H1 (cell line): ENCODE data around the gene CACNA1D. TPM values are rescaled to one million over a fixed set of nuclear protein-coding genes. Genes with fewer than 3 reads are reported as not detected.

Experiments used
- CTCF ChIA-PET: fragments of 300-600 bp; sonication (Branson Sonifier 250); formaldehyde crosslinking; loops from one replicate; lab custom pipeline; 2021; ENCODE audit not compliant: partially characterized antibody; lab: Charles Lee
- POLR2A ChIA-PET: fragments of 300-600 bp; sonication (Branson Sonifier 250); formaldehyde crosslinking; loops from one replicate; lab custom pipeline; 2021; ENCODE audit warnings: inconsistent platforms; ENCODE audit not compliant: partially characterized antibody; lab: Charles Lee
- DNase-seq, 2 experiments: peaks; one replicate each; pipeline versions ENCODE4 v3.0.0 to v3.0.0-alpha.2; 2010 to 2022; ENCODE audit warnings: low spot score in 2 of 2, low read depth in 1 of 2, mixed read lengths in 1 of 2
- FAIRE-seq: peaks from 2 replicates; lab custom pipeline; 2011; peaks lifted over from hg19 to GRCh38; lab: Jason Lieb, UNC
- H2AFZ ChIP-seq: 2 replicates; pipeline ENCODE4 v1.8.1; 2012; ENCODE audit warnings: low read length, inconsistent platforms
- H2AK5ac ChIP-seq: 2 replicates; pipeline ENCODE4 v1.6.1; 2013; ENCODE audit warnings: low read depth, low read length
- H2BK120ac ChIP-seq: replicated peaks from 2 replicates; pipeline ENCODE3; 2013; ENCODE audit warnings: low read depth, low read length, inconsistent platforms
- H2BK12ac ChIP-seq: 2 replicates; pipeline ENCODE4 v1.6.1; 2013; ENCODE audit warnings: low read depth, low read length
- H2BK15ac ChIP-seq: 2 replicates; pipeline ENCODE4 v1.6.1; 2013; ENCODE audit warnings: low read length
- H2BK20ac ChIP-seq: 2 replicates; pipeline ENCODE4 v1.6.1; 2013; ENCODE audit warnings: low read length
- H2BK5ac ChIP-seq: 2 replicates; pipeline ENCODE4 v1.6.1; 2013; ENCODE audit warnings: low read depth, low read length
- H3K14ac ChIP-seq: 2 replicates; pipeline ENCODE4 v1.6.1; 2013; ENCODE audit warnings: inconsistent platforms; ENCODE audit not compliant: insufficient read length
- H3K18ac ChIP-seq: 2 replicates; pipeline ENCODE4 v1.6.1; 2013; ENCODE audit warnings: low read length; ENCODE audit errors: extremely low read depth
- H3K23ac ChIP-seq: 2 replicates; pipeline ENCODE4 v1.6.1; 2013; ENCODE audit warnings: inconsistent platforms; ENCODE audit not compliant: insufficient read length
- H3K23me2 ChIP-seq: 2 replicates; pipeline ENCODE4 v1.6.1; 2013; ENCODE audit warnings: low read depth, low read length
- H3K27ac ChIP-seq: 2 replicates; pipeline ENCODE4 v1.6.1; 2011; ENCODE audit warnings: low read depth, low read length, inconsistent platforms
- H3K27me3 ChIP-seq, 4 experiments: replicated peaks in 1 of 4; 1 replicate in 1 of 4; 2 replicates in 3 of 4; pipeline versions ENCODE4 v1.6.1 to v1.8.1; 2011 to 2013; ENCODE audit warnings: low read length in 3 of 4, mild to moderate bottlenecking in 3 of 4, inconsistent platforms in 2 of 4, mixed read lengths in 2 of 4, moderate library complexity in 1 of 4; ENCODE audit not compliant: control insufficient read depth in 3 of 4, insufficient read depth in 3 of 4; ENCODE audit errors: extremely low read depth in 1 of 4
- H3K36me3 ChIP-seq, 4 experiments: 2 replicates each; pipeline versions ENCODE4 v1.6.1 to v1.8.1; 2011 to 2013; ENCODE audit warnings: mild to moderate bottlenecking in 4 of 4, low read length in 3 of 4, moderate library complexity in 2 of 4, control low read depth in 1 of 4, inconsistent platforms in 1 of 4; ENCODE audit not compliant: insufficient read depth in 4 of 4, control insufficient read depth in 2 of 4
- H3K4ac ChIP-seq: replicated peaks from 2 replicates; pipeline ENCODE3; 2013; ENCODE audit warnings: low read length, low read depth, mixed read lengths, inconsistent platforms; ENCODE audit not compliant: insufficient read length
- H3K4me1 ChIP-seq, 4 experiments: replicated peaks in 1 of 4; 1 replicate in 1 of 4; 2 replicates in 3 of 4; pipeline versions ENCODE4 v1.6.1 to v1.8.1; 2011 to 2013; ENCODE audit warnings: low read length in 3 of 4, inconsistent platforms in 2 of 4, mixed read lengths in 1 of 4; ENCODE audit not compliant: insufficient read depth in 4 of 4, control insufficient read depth in 3 of 4
- H3K4me2 ChIP-seq, 2 experiments: 2 replicates each; pipeline versions ENCODE4 v1.6.1 to v1.8.1; 2011 to 2013; ENCODE audit warnings: low read depth in 2 of 2, low read length in 2 of 2, control low read depth in 1 of 2, inconsistent platforms in 1 of 2, mild to moderate bottlenecking in 1 of 2; ENCODE audit not compliant: insufficient read depth in 1 of 2
- H3K4me3 ChIP-seq, 4 experiments: fragments of 200-600, 300-600 bp in 1 of 4; sonication (generic), shearing (Covaris generic), sonication (Bioruptor Twin) in 1 of 4; 2 replicates each; pipeline versions ENCODE4 v1.5.1 to v1.8.1; 2011 to 2016; ENCODE audit warnings: low read length in 4 of 4, low read depth in 3 of 4, control low read depth in 2 of 4, inconsistent platforms in 2 of 4, mild to moderate bottlenecking in 2 of 4, mixed read lengths in 1 of 4, moderate library complexity in 1 of 4; ENCODE audit not compliant: insufficient read depth in 2 of 4; ENCODE audit errors: extremely low read depth in 1 of 4
- H3K56ac ChIP-seq: replicated peaks from 2 replicates; pipeline ENCODE3; 2013; ENCODE audit warnings: low read depth, mild to moderate bottlenecking, mixed read lengths, low read length, inconsistent platforms; ENCODE audit not compliant: insufficient read length
- H3K79me1 ChIP-seq: 2 replicates; pipeline ENCODE4 v1.6.1; 2013; ENCODE audit warnings: low read depth, low read length, control low read depth
- H3K79me2 ChIP-seq, 2 experiments: 2 replicates each; pipeline versions ENCODE4 v1.6.1 to v1.8.1; 2012 to 2013; ENCODE audit warnings: low read length in 2 of 2, mild to moderate bottlenecking in 2 of 2, inconsistent platforms in 1 of 2; ENCODE audit not compliant: insufficient read depth in 2 of 2, control insufficient read depth in 1 of 2
- H3K9ac ChIP-seq, 4 experiments: replicated peaks in 1 of 4; 1 replicate in 1 of 4; 2 replicates in 3 of 4; pipeline versions ENCODE4 v1.6.1 to v1.8.1; 2011 to 2013; ENCODE audit warnings: low read depth in 3 of 4, low read length in 3 of 4, control low read depth in 2 of 4, mild to moderate bottlenecking in 2 of 4, moderate library complexity in 2 of 4, inconsistent platforms in 1 of 4; ENCODE audit errors: extremely low read depth in 1 of 4
- H3K9me3 ChIP-seq, 2 experiments: 2 replicates each; pipeline versions ENCODE4 v1.6.1 to v1.8.1; 2012 to 2013; ENCODE audit warnings: mild to moderate bottlenecking in 2 of 2, moderate library complexity in 2 of 2, control low read depth in 1 of 2, inconsistent platforms in 1 of 2, low read depth in 1 of 2, low read length in 1 of 2, mixed read lengths in 1 of 2; ENCODE audit not compliant: insufficient read depth in 2 of 2
- H4K20me1 ChIP-seq, 2 experiments: replicated peaks in 1 of 2; 2 replicates each; pipeline versions ENCODE3 to v1.8.1; 2011 to 2013; ENCODE audit warnings: inconsistent platforms in 2 of 2, low read length in 2 of 2, mild to moderate bottlenecking in 1 of 2; ENCODE audit not compliant: insufficient read depth in 2 of 2, control insufficient read depth in 1 of 2
- H4K5ac ChIP-seq: 2 replicates; pipeline ENCODE4 v1.6.1; 2013; ENCODE audit warnings: low read length, low read depth, mixed read lengths, inconsistent platforms; ENCODE audit not compliant: insufficient read length
- H4K8ac ChIP-seq: 2 replicates; pipeline ENCODE4 v1.8.0; 2013; ENCODE audit warnings: mild to moderate bottlenecking, moderate library complexity, low read length, inconsistent platforms; ENCODE audit not compliant: insufficient read depth; ENCODE audit errors: extremely low read depth
- H4K91ac ChIP-seq: replicated peaks from 2 replicates; pipeline ENCODE3; 2013; ENCODE audit warnings: low read length, mixed read lengths, inconsistent platforms; ENCODE audit not compliant: insufficient read length
- EP300 ChIP-seq, 2 experiments: IDR thresholded peaks; 1 replicate in 1 of 2; 2 replicates in 1 of 2; pipeline ENCODE4 v1.6.1; 2011 to 2012; ENCODE audit warnings: low read depth in 2 of 2, low read length in 2 of 2, mild to moderate bottlenecking in 2 of 2, borderline replicate concordance in 1 of 2, inconsistent platforms in 1 of 2, moderate library complexity in 1 of 2
- FOSL1 ChIP-seq: IDR thresholded peaks from 2 replicates; pipeline ENCODE4 v1.6.1; 2011; ENCODE audit warnings: mild to moderate bottlenecking, low read depth, low read length, moderate library complexity; ENCODE audit not compliant: insufficient read depth
- GABPA ChIP-seq: IDR thresholded peaks from 2 replicates; pipeline ENCODE4 v1.6.1; 2011; ENCODE audit warnings: mild to moderate bottlenecking, low read length, moderate library complexity, borderline replicate concordance; ENCODE audit not compliant: insufficient read depth
- KDM1A ChIP-seq: fragments of 200-600, 300-600 bp; sonication (generic); IDR thresholded peaks from 2 replicates; pipeline ENCODE4 v1.7.1; 2016; ENCODE audit warnings: mild to moderate bottlenecking, low read length, borderline replicate concordance
- PHF8 ChIP-seq: fragments of 200-600 bp; sonication (generic); conservative IDR thresholded peaks from 2 replicates; pipeline ENCODE4 v1.7.1; 2012; ENCODE audit warnings: low read depth, mild to moderate bottlenecking, inconsistent platforms, low read length, moderate library complexity
- POLR2A ChIP-seq, 2 experiments: IDR thresholded peaks; 1 replicate in 1 of 2; 2 replicates in 1 of 2; pipeline ENCODE4 v1.6.1; 2011; ENCODE audit warnings: low read depth in 2 of 2, low read length in 2 of 2, mild to moderate bottlenecking in 2 of 2; ENCODE audit errors: control extremely low read depth in 1 of 2
- POLR2AphosphoS5 ChIP-seq: IDR thresholded peaks from 2 replicates; pipeline ENCODE4 v1.6.1; 2011; ENCODE audit warnings: low read depth, low read length
- SIN3A ChIP-seq, 2 experiments: IDR thresholded peaks in 1 of 2; conservative IDR thresholded peaks in 1 of 2; 2 replicates each; pipeline ENCODE4 v1.6.1; 2011 to 2012; ENCODE audit warnings: low read length in 2 of 2, improper control_type of control experiment in 1 of 2, low read depth in 1 of 2, mild to moderate bottlenecking in 1 of 2
- SP1 ChIP-seq: IDR thresholded peaks from 2 replicates; pipeline ENCODE4 v1.6.1; 2011; ENCODE audit warnings: low read depth, low read length
- SP4 ChIP-seq: IDR thresholded peaks from 2 replicates; pipeline ENCODE4 v1.6.1; 2012; ENCODE audit warnings: low read length, inconsistent platforms
- WGBS, 2 experiments: shearing (Covaris generic) in 1 of 2; methylation state at CpG; one replicate each; pipeline versions ENCODE4 v1.1.6 to v1.1.7; 2013 to 2015; ENCODE audit warnings: low lambda C conversion rate in 2 of 2, mixed read lengths in 2 of 2, inconsistent platforms in 1 of 2, low coverage in 1 of 2, missing lambda C conversion rate in 1 of 2; ENCODE audit not compliant: insufficient replicate concordance in 2 of 2, insufficient coverage in 1 of 2, insufficient read length in 1 of 2; ENCODE audit errors: extremely low coverage in 1 of 2, missing lambda C conversion rate in 1 of 2; 5-methylcytosine and 5-hydroxymethylcytosine counted together
- polyA plus RNA-seq, 7 experiments: library from polyadenylated mRNA; depleted of rRNA in 3 of 7; stranded (reverse) in 5 of 7; unstranded in 2 of 7; fragments of >200 nt in 5 of 7; fragments of 200-250 nt in 2 of 7; gene quantifications; 1 replicate in 5 of 7; 2 replicates in 1 of 7; 4 replicates in 1 of 7; pipeline versions ENCODE4 v1.2.1 to v1.2.3, GENCODE V29; 2011 to 2013; ENCODE audit warnings: missing spikeins in 2 of 7, mixed read lengths in 2 of 7
- total RNA-seq: library from RNA; stranded (reverse); fragmentation: NEBNext Ultra II Directional; extraction: Animal tissue kit (Norgen Biotek cat#: 25700); gene quantifications from 2 replicates; pipeline ENCODE4 v1.2.1, GENCODE V29; 2021

CACNA1D gene
- total and polyA plus RNA-seq, 2 of the 8 experiments (the other 6 are each of a cell fraction or from before 2014, with no cell fraction given), result 2.0 to 2.9 TPM

DNA sequence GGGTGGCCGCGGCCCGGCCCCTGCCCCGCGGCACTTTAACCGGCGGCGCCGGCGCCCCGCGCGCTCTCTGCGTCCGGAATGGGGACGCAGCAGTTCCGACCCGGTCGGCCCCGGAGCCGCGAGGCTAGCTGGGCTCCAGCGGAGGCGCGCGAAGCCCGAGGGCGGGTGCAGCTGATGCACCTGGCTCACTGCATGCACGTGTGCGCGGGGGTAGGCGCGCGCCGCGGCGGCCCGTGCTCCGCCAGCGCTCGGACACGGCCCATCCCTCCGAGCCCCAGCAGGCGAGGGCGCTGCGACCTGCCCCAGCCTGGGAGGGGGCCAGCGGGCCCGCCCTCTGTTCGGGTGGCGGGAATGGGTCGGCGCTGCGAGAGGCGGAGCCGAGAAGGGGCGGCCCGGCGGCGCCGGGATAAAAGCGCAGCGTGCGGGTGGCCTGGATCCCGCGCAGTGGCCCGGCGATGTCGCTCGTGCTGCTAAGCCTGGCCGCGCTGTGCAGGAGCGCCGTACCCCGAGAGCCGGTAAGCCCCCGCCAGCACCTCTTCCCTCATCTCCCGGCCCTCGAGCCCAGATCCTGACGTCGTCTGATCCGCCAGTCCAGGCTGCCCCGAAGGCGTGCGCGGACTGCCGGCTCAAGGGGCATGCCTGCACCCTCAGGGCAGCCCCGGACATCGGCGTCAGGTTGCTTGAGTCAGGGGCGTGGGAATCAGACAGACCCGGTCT lies 351.9 kb downstream of the CACNA1D start, which contains the start of the genes CHDH and IL17RB:
Gene CHDH, minus strand, starts transcription at position 286 of the 717 bp plus-strand sequence. CDS start 22,411 bp downstream, outside the sequence.
Gene IL17RB, plus strand, starts transcription at position 435 of the 717 bp plus-strand sequence. Its CDS starts 21 bp downstream, at position 456.
- H3K79me1 ChIP-seq, result peaks cover 10% of the 10 kb centered on the region
- H4K8ac ChIP-seq, result peak within 1 kb of the TSS; percentile 45; the same call in 1 of the 2 replicates
- ChIA-PET CTCF (interaction anchor here (0.9 to 3.5 kb wide), 6 partner anchors 12 to 139 kb away, joined by 3 to 23 read pairs (median 5); no protein-coding TSS in a partner anchor), POLR2A (interaction anchor here (1.0 to 1.5 kb wide), 7 partner anchors 9 to 34 kb away, joined by 3 to 7 read pairs (median 4); no protein-coding TSS in a partner anchor)
- peak within 1 kb of the TSS; percentile 75 for H4K91ac ChIP-seq
- H3K4me1 ChIP-seq, result peaks cover 19 to 30% (median 21%) of the 10 kb centered on the region in 4 experiments
- no peak within 1 kb of the TSS for H4K5ac ChIP-seq
- H3K18ac ChIP-seq, result peak within 1 kb of the TSS; percentile 73
- H3K36me3 ChIP-seq, result peaks cover 0 to 4% (median 2%) of the 10 kb centered on the region in 4 experiments; a peak in 3 of 8 replicates
- no peak within 1 kb of the TSS for H2AFZ ChIP-seq
- H3K79me2 ChIP-seq, result no peaks in the 10 kb centered on the region; a peak in 1 of 4 replicates
- no peak within 1 kb of the TSS for H2AK5ac ChIP-seq
- no peak within 1 kb of the TSS for H3K23ac ChIP-seq
- H3K4me3 ChIP-seq, result peak within 1 kb of the TSS; percentile 47 to 79 (median 72)
- H3K14ac ChIP-seq, result no peak within 1 kb of the TSS
- DNase-seq, result no peak
- 0 out of 2 replicates have a peak within 1 kb of the TSS, but pooled peaks have one; percentile 49 for H2BK5ac ChIP-seq
- no peak for FAIRE-seq
- peak within 1 kb of the TSS; percentile 61; the same call in 1 of the 2 replicates for H2BK20ac ChIP-seq
- H2BK120ac ChIP-seq, result no peak within 1 kb of the TSS
- no peaks in the 10 kb centered on the region for H3K9me3 ChIP-seq
- peak within 1 kb of the TSS; percentile 69 to 90 for H3K4me2 ChIP-seq
- peak within 1 kb of the TSS; percentile 2 for H3K4ac ChIP-seq
- H2BK12ac ChIP-seq, result 0 out of 2 replicates have a peak within 1 kb of the TSS, but pooled peaks have one; percentile 39
- peaks cover 0 to 3% of the 10 kb centered on the region in 2 experiments for H4K20me1 ChIP-seq
- peaks cover 10% of the 10 kb centered on the region for H3K23me2 ChIP-seq
- peak within 1 kb of the TSS; percentile 95; the same call in 1 of the 2 replicates for H2BK15ac ChIP-seq
- 3% methylated on average over 80 of the region's 91 CpGs; no CpG with 5 or more reads in 1 of the 2 experiments for WGBS, 2 experiments
- H3K27ac ChIP-seq, result 0 out of 2 replicates have a peak within 1 kb of the TSS, but pooled peaks have one; percentile 0
- no peak within 1 kb of the TSS for H3K56ac ChIP-seq
- H3K27me3 ChIP-seq, result peaks cover 3 to 16% (median 9%) of the 10 kb centered on the region in 4 experiments
- H3K9ac ChIP-seq, result peak within 1 kb of the TSS; percentile 31 to 85 (median 72); a peak in 6 of 7 replicates
- TF ChIP-seq SIN3A (conservative IDR thresholded peaks at IDR 0.05 in 1 of 2, IDR thresholded peaks at IDR 0.05 in 1 of 2; ENCODE audit: low read depth in 1 of 2, low read length in 2 of 2) (0 out of 4 replicates have a peak, but pooled peaks of 1 of the 2 experiments have one; percentile 15), SP1 (no peak), EP300 (IDR thresholded peaks at IDR 0.05; ENCODE audit: borderline replicate concordance in 1 of 2, low read depth in 2 of 2, low read length in 2 of 2) (no peak), GABPA (no peak), POLR2AphosphoS5 (no peak; the same call in 1 of the 2 replicates), PHF8 (peak; percentile 63), KDM1A (peak; percentile 45; the same call in 1 of the 2 replicates), POLR2A (IDR thresholded peaks at IDR 0.05; ENCODE audit: control extremely low read depth in 1 of 2, low read depth in 2 of 2, low read length in 2 of 2) (peak in 1 of 2 experiments; percentile 58; a peak in 2 of 3 replicates), FOSL1 (no peak), SP4 (no peak)
